GM12878 (cell line): ENCODE data around the gene RDH16. TPM values are rescaled to one million over a fixed set of nuclear protein-coding genes. Genes with fewer than 3 reads are reported as not detected.

Experiments
- ATAC-seq: fragments of 200-7000 bp; cut with Tn5 transposase; 3 replicates; pipeline ENCODE4 v1.9.1; 2020; ENCODE audit warnings: mild to moderate bottlenecking, moderate library complexity
- BruUV-seq: library from RNA; stranded (reverse); fragments of 400-500 nt; replicated peaks from 2 replicates; lab custom pipeline; 2021; lab: Mats Ljungman, UMichigan
- CTCF ChIA-PET: fragments of 300-600 bp; sonication (Branson Sonifier 250); formaldehyde crosslinking; extraction: SDS; loops from one replicate; lab custom pipeline; 2021; ENCODE audit warnings: inconsistent platforms; lab: Yijun Ruan, JAX
- POLR2A ChIA-PET: fragments of 350-600 bp; formaldehyde crosslinking; extraction: SDS; loops from one replicate; lab custom pipeline; 2021; ENCODE audit warnings: inconsistent platforms; lab: Charles Lee
- RAD21 ChIA-PET: fragments of 300-600 bp; sonication (Branson Sonifier 250); formaldehyde crosslinking; loops from one replicate; lab custom pipeline; 2023; ENCODE audit warnings: antibody characterized with exemption; ENCODE audit not compliant: unreplicated experiment; lab: Charles Lee
- SMC1A ChIA-PET: fragments of 300-600 bp; sonication (Branson Sonifier 250); formaldehyde crosslinking; loops from one replicate; lab custom pipeline; 2023; ENCODE audit not compliant: unreplicated experiment, uncharacterized antibody; lab: Charles Lee
- DNase-seq: peaks from one replicate; pipeline ENCODE4 v3.0.0-alpha.2; 2011; ENCODE audit warnings: low read depth, low spot score
- FAIRE-seq: peaks from 3 replicates; lab custom pipeline; 2011; peaks lifted over from hg19 to GRCh38; lab: Jason Lieb, UNC
- H2AFZ ChIP-seq: 2 replicates; pipeline ENCODE4 v1.6.0; 2011; ENCODE audit warnings: low read depth, low read length, control low read depth; ENCODE audit not compliant: control insufficient read depth
- H3K27ac ChIP-seq: 2 replicates; pipeline ENCODE4 v1.5.1; 2011; ENCODE audit warnings: control low read depth; ENCODE audit not compliant: control insufficient read depth, insufficient read depth
- H3K27me3 ChIP-seq, 2 experiments: replicated peaks in 1 of 2; 2 replicates each; pipeline versions ENCODE4 v1.6.0 to v1.6.1; 2011; ENCODE audit warnings: low read length in 1 of 2; ENCODE audit not compliant: control insufficient read depth in 2 of 2, insufficient read depth in 2 of 2
- H3K36me3 ChIP-seq, 2 experiments: 2 replicates each; pipeline ENCODE4 v1.5.1; 2011; ENCODE audit warnings: low read length in 1 of 2; ENCODE audit not compliant: control insufficient read depth in 2 of 2, insufficient read depth in 2 of 2
- H3K4me1 ChIP-seq: 2 replicates; pipeline ENCODE4 v1.6.1; 2011; ENCODE audit warnings: mild to moderate bottlenecking, low read length, moderate library complexity, mixed read lengths; ENCODE audit not compliant: control insufficient read depth, insufficient read depth
- H3K4me2 ChIP-seq: 2 replicates; pipeline ENCODE4 v1.6.0; 2011; ENCODE audit warnings: control low read depth; ENCODE audit not compliant: control insufficient read depth, insufficient read depth
- H3K4me3 ChIP-seq: fragments of 200-600 bp; sonication (generic); 2 replicates; pipeline ENCODE4 v1.5.1; 2016
- H3K79me2 ChIP-seq: 2 replicates; pipeline ENCODE4 v1.6.0; 2011; ENCODE audit warnings: low read length; ENCODE audit not compliant: control insufficient read depth, insufficient read depth
- H3K9ac ChIP-seq: 2 replicates; pipeline ENCODE4 v1.8.0; 2011; ENCODE audit warnings: low read length, control low read depth, mixed read lengths; ENCODE audit not compliant: control insufficient read depth, insufficient read depth
- H3K9me3 ChIP-seq: replicated peaks from 3 replicates; pipeline ENCODE4 v1.5.1; 2011; ENCODE audit warnings: mild to moderate bottlenecking, low read length; ENCODE audit not compliant: control insufficient read depth, insufficient read depth
- H4K20me1 ChIP-seq: 2 replicates; pipeline ENCODE4 v1.6.0; 2011; ENCODE audit not compliant: control insufficient read depth, insufficient read depth
- ATF7 ChIP-seq: fragments of 450-650 bp; IDR thresholded peaks from 2 replicates; pipeline ENCODE4 v1.6.1; 2016; ENCODE audit warnings: low read depth, mild to moderate bottlenecking
- BCL3 ChIP-seq: IDR thresholded peaks from 2 replicates; pipeline ENCODE4 v1.6.1; 2011; ENCODE audit warnings: borderline replicate concordance, low read depth, mild to moderate bottlenecking, moderate library complexity, low read length; ENCODE audit not compliant: insufficient read depth, poor library complexity, severe bottlenecking
- PML ChIP-seq: IDR thresholded peaks from 2 replicates; pipeline ENCODE4 v1.6.1; 2012; ENCODE audit warnings: low read length, inconsistent platforms
- WGBS: methylation state at CpG from one replicate; pipeline ENCODE4 v1.1.6; 2016; ENCODE audit warnings: low lambda C conversion rate; ENCODE audit not compliant: insufficient replicate concordance, insufficient coverage; ENCODE audit errors: missing lambda C conversion rate; 5-methylcytosine and 5-hydroxymethylcytosine counted together
- in situ Hi-C: fragments of 300-500 bp; cut with MboI; formaldehyde crosslinking; loops from 9 replicates; pipeline ENCODE4 v1.14.3; 2018; ENCODE audit warnings: mixed read lengths
- intact Hi-C: fragments of 100-400 bp; cut with micrococcal nuclease; formaldehyde crosslinking; loops from one replicate; pipeline ENCODE4 v1.14.2; 2022; ENCODE audit not compliant: unreplicated experiment
- polyA plus RNA-seq, 11 experiments: library from polyadenylated mRNA; depleted of rRNA in 4 of 11; unstranded in 6 of 11; stranded (reverse) in 5 of 11; fragments of >200 nt; fragmentation: Nextera tagmentation in 4 of 11; fragmentation: Illumina TruSeq in 1 of 11; extraction: Ambion mirVana in 4 of 11; extraction: Trizol in 1 of 11; gene quantifications; 1 replicate in 1 of 11; 2 replicates in 10 of 11; pipeline versions ENCODE4 v1.2.1 to v1.2.3, GENCODE V29; 2011 to 2016; ENCODE audit warnings: inconsistent platforms in 2 of 11, missing spikeins in 2 of 11, low read depth in 1 of 11
- total RNA-seq, 4 experiments: library from RNA; depleted of rRNA in 3 of 4; stranded (reverse); fragments of >200 nt in 3 of 4; fragmentation: Illumina TruSeq in 1 of 4; extraction: Trizol in 1 of 4; gene quantifications; 2 replicates each; pipeline versions ENCODE4 v1.2.1 to v1.2.3, GENCODE V29; 2013 to 2021

Gene RDH16
- total and polyA plus RNA-seq, 10 of the 15 experiments (the other 5 are each of a cell fraction or from before 2014, with no cell fraction given): 0.04 to 0.31 (median 0.06) TPM

- TF ChIP-seq ATF7 (no peak), BCL3 (peak; percentile 43), PML (no peak)
- RAD21 ChIA-PET: interaction anchor here (1.1 to 5.8 kb wide), 9 partner anchors 9 to 243 kb away, joined by 3 to 44 read pairs (median 12); partner anchors contain the start of genes HSD17B6 and STAT6
- peaks cover 34% of the 10 kb centered on the region for H3K4me1 ChIP-seq
- H3K4me2 ChIP-seq: peak overlapping the region; percentile 34
- ATAC-seq (peak; percentile 50), FAIRE-seq (no peak), DNase-seq (no peak)
- intact Hi-C loops (no loop called here), in situ Hi-C loops (loop anchor here (5.0 kb wide), 2 partner anchors 112 to 243 kb away; partner anchors contain the start of gene STAT6)
- SMC1A ChIA-PET: interaction anchor here (1.1 to 12.3 kb wide), 5 partner anchors 12 to 364 kb away, joined by 3 to 125 read pairs (median 11); partner anchors contain the start of gene HSD17B6
- no peaks in the 10 kb centered on the region for H4K20me1 ChIP-seq
- peaks cover 1 to 6% of the 10 kb centered on the region in 2 experiments; a peak in 2 of 4 replicates for H3K36me3 ChIP-seq
- 0% methylated on average over 1 of the region's 1 CpG for WGBS
- no peak overlapping the region for H3K4me3 ChIP-seq
- POLR2A ChIA-PET: interaction anchor here (0.5 to 2.3 kb wide), 2 partner anchors 111 to 507 kb away, joined by 4 to 8 read pairs; partner anchors contain the start of gene STAT6
- H2AFZ ChIP-seq: no peak overlapping the region
- no peaks in the 10 kb centered on the region for H3K9me3 ChIP-seq
- H3K79me2 ChIP-seq: no peaks in the 10 kb centered on the region; the same call in 1 of the 2 replicates
- BruUV-seq: no TSS peak
- H3K9ac ChIP-seq: no peak overlapping the region
- CTCF ChIA-PET: interaction anchor here (0.6 to 12.1 kb wide), 15 partner anchors 9 to 486 kb away, joined by 3 to 177 read pairs (median 7); partner anchors contain the start of genes HSD17B6, MYO1A, PRIM1 and STAT6
- no peaks in the 10 kb centered on the region for H3K27me3 ChIP-seq
- H3K27ac ChIP-seq: no peak overlapping the region
Observed at GRCh38 chr12:57000393-57000792, 43.0 kb upstream of the RDH16 start.
